Neural progenitor cell (in vitro differentiated cells): ENCODE data around the gene PTGR2.

Experiments
- EZH2 ChIP-seq: fragments of 200-600 bp; sonication (generic); IDR thresholded peaks from 2 replicates; pipeline ENCODE4 v1.6.1; 2017; ENCODE audit warnings: antibody characterized with exemption, mild to moderate bottlenecking, moderate library complexity
- TF ChIP-seq, protein P1 (sequence below): fragments of 200-600 bp; sonication (generic); IDR thresholded peaks from 2 replicates; pipeline ENCODE4 v1.5.1; 2017; ENCODE audit warnings: antibody characterized with exemption, mild to moderate bottlenecking

DNA sequence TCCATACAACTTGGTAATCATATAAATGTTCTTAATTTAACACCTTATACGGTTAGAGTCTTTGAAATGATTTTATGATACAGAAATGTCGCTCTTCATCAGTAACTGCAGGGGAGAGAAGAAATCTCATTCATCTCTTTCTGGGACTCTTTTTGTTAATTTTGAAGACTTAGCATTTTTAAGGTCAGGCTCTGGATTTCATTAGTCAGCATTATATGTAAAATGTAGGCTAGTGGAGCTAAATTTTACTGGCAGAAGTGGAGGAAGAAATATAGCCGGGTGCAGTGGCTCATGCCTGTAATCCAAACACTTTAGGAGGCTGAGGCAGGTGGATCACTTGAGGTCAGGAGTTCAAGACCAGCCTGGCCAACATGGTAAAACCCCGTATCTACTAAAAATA, 4.7 kb upstream of the PTGR2 start:
- TF ChIP-seq, protein P1, sequence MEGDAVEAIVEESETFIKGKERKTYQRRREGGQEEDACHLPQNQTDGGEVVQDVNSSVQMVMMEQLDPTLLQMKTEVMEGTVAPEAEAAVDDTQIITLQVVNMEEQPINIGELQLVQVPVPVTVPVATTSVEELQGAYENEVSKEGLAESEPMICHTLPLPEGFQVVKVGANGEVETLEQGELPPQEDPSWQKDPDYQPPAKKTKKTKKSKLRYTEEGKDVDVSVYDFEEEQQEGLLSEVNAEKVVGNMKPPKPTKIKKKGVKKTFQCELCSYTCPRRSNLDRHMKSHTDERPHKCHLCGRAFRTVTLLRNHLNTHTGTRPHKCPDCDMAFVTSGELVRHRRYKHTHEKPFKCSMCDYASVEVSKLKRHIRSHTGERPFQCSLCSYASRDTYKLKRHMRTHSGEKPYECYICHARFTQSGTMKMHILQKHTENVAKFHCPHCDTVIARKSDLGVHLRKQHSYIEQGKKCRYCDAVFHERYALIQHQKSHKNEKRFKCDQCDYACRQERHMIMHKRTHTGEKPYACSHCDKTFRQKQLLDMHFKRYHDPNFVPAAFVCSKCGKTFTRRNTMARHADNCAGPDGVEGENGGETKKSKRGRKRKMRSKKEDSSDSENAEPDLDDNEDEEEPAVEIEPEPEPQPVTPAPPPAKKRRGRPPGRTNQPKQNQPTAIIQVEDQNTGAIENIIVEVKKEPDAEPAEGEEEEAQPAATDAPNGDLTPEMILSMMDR = no peak
- no peak for TF ChIP-seq EZH2
